HEK293T (cell line): ENCODE measurements around the gene KLHL6.

Source experiments
- ARNT ChIP-seq: fragments of 450-650 bp; IDR thresholded peaks from 2 replicates; pipeline ENCODE4 v1.6.1; 2017; ENCODE audit warnings: mild to moderate bottlenecking
- BHLHE40 ChIP-seq: fragments of 450-650 bp; IDR thresholded peaks from 2 replicates; pipeline ENCODE4 v1.6.1; 2016; ENCODE audit warnings: mild to moderate bottlenecking, moderate library complexity, borderline replicate concordance
- CTBP1 ChIP-seq: fragments of 450-650 bp; IDR thresholded peaks from 2 replicates; pipeline ENCODE4 v1.6.1; 2016; ENCODE audit warnings: borderline replicate concordance
- ELF4 ChIP-seq: fragments of 450-650 bp; IDR thresholded peaks from 2 replicates; pipeline ENCODE4 v1.6.1; 2017; ENCODE audit warnings: antibody characterized with exemption
- FOXA1 ChIP-seq: fragments of 450-650 bp; IDR thresholded peaks from 2 replicates; pipeline ENCODE4 v1.6.1; 2016; ENCODE audit warnings: mild to moderate bottlenecking
- FOXK2 ChIP-seq: fragments of 450-650 bp; IDR thresholded peaks from 2 replicates; pipeline ENCODE4 v1.6.1; 2016; ENCODE audit warnings: mild to moderate bottlenecking
- FOXM1 ChIP-seq: fragments of 450-650 bp; IDR thresholded peaks from 2 replicates; pipeline ENCODE4 v1.6.1; 2017; ENCODE audit warnings: mild to moderate bottlenecking, borderline replicate concordance
- LEF1 ChIP-seq: fragments of 450-650 bp; IDR thresholded peaks from 2 replicates; pipeline ENCODE4 v1.6.1; 2017; ENCODE audit warnings: mild to moderate bottlenecking, borderline replicate concordance
- NFRKB ChIP-seq: fragments of 450-650 bp; IDR thresholded peaks from 2 replicates; pipeline ENCODE4 v1.6.1; 2016; ENCODE audit warnings: mild to moderate bottlenecking, moderate library complexity
- SP1 ChIP-seq: fragments of 450-650 bp; IDR thresholded peaks from 2 replicates; pipeline ENCODE4 v1.6.1; 2017
- SUZ12 ChIP-seq: fragments of 450-650 bp; IDR thresholded peaks from 2 replicates; pipeline ENCODE4 v1.6.1; 2016; ENCODE audit warnings: mild to moderate bottlenecking
- TARDBP ChIP-seq: fragments of 450-650 bp; IDR thresholded peaks from 2 replicates; pipeline ENCODE4 v1.6.1; 2016

DNA sequence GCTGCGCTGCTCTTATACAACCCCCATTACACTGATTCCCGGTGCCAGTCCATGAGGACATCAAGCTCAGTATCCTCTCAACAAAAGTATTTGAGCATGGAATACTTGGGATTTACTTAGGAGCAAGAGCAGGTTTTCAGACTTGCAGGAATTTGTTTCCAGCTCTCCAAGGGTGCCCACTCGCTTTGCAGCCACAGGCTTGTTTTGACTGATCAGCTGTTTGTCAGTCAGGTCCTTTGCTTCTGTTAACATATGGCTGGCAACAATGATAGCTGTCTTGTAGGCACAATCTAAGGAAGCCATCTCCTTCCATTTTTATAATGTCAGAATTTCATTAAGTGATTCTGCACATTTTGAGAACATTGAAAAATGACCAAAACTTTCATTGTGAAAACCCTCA is 88.9 kb downstream of the KLHL6 start:
- no peak for TF ChIP-seq FOXM1
- no peak for TF ChIP-seq BHLHE40
- TF ChIP-seq SUZ12: no peak
- no peak for TF ChIP-seq LEF1
- TF ChIP-seq CTBP1: no peak
- TF ChIP-seq ARNT: no peak
- TF ChIP-seq TARDBP: no peak
- TF ChIP-seq FOXA1: no peak
- no peak for TF ChIP-seq FOXK2
- TF ChIP-seq SP1: no peak
- TF ChIP-seq ELF4: no peak
- no peak for TF ChIP-seq NFRKB
